ENCODE measurements around the gene SBF2.

SBF2 gene

GRCh38 chr11:9787981-9788521 is 506.0 kb downstream of the SBF2 start:
- no peak for DNase-seq (ENCODE audit: low spot score)
- H3K4me3 ChIP-seq, result no peak overlapping the region
- no peak for TF ChIP-seq CTCF (IDR thresholded peaks at IDR 0.05)
- no peak overlapping the region for H3K27ac ChIP-seq

GRCh38 chr11:9787260-9787659 is 506.8 kb downstream of the SBF2 start:
- H3K27ac ChIP-seq, result no peak overlapping the region
- DNase-seq (ENCODE audit: low spot score), result no peak
- H3K4me3 ChIP-seq, result no peak overlapping the region
- no peak for TF ChIP-seq CTCF (IDR thresholded peaks at IDR 0.05)

GRCh38 chr11:9784602-9785315 is 509.3 kb downstream of the SBF2 start:
- no peak for TF ChIP-seq CTCF (IDR thresholded peaks at IDR 0.05)
- DNase-seq (ENCODE audit: low spot score), result no peak

GRCh38 chr11:9783986-9784385 is 510.0 kb downstream of the SBF2 start:
- DNase-seq (ENCODE audit: low spot score), result no peak
- TF ChIP-seq CTCF (IDR thresholded peaks at IDR 0.05), result no peak
- H3K27ac ChIP-seq, result no peak overlapping the region
- H3K4me3 ChIP-seq, result no peak overlapping the region

More at GRCh38 chr11:9784602-9785315, 509.3 kb downstream of the SBF2 start:
- H3K4me3 ChIP-seq, result no peak overlapping the region
- H3K27ac ChIP-seq, result no peak overlapping the region

- no peak overlapping the region for H3K4me3 ChIP-seq
- DNase-seq (ENCODE audit: low spot score), result no peak
- TF ChIP-seq CTCF (IDR thresholded peaks at IDR 0.05), result no peak
These were observed 513.1 kb downstream of the SBF2 start for GRCh38 chr11:9780929-9781328.

GRCh38 chr11:9777525-9777924 is 516.5 kb downstream of the SBF2 start:
- no peak for DNase-seq (ENCODE audit: low spot score)

More at GRCh38 chr11:9780929-9781328, 513.1 kb downstream of the SBF2 start:
- no peak overlapping the region for H3K27ac ChIP-seq

More at GRCh38 chr11:9777525-9777924, 516.5 kb downstream of the SBF2 start:
- H3K4me3 ChIP-seq, result no peak overlapping the region
- TF ChIP-seq CTCF (IDR thresholded peaks at IDR 0.05), result no peak
- no peak overlapping the region for H3K27ac ChIP-seq
